Activated CD4-positive, alpha-beta T cell treated with anti-CD3 and anti-CD28 coated beads, Interleukin-2, Interleukin-4, amounts not matched to agents 100 ng/mL and 50 ng/mL, durations not matched to agents 16 hours and 8 hours (primary cell): ENCODE results near the gene CLIC4.
"Not testable (repeated sequence)": the region's sequence is repeated elsewhere in the genome, so short reads cannot be mapped to it uniquely, and the experiment has no call there.

Source experiments
- DNase-seq: peaks from one replicate; pipeline ENCODE4 v3.0.0-alpha.2; 2020; ENCODE audit warnings: low spot score

CLIC4 gene

GRCh38 chr1:24820221-24820620, 75.0 kb downstream of the CLIC4 start:
- DNase-seq: not testable (repeated sequence)

- no peak for DNase-seq
These were observed 77.6 kb downstream of the CLIC4 start for GRCh38 chr1:24822887-24823286.

GRCh38 chr1:24823486-24823885, 78.2 kb downstream of the CLIC4 start:
- DNase-seq: not testable (repeated sequence)

- DNase-seq: no peak
These were observed 79.9 kb downstream of the CLIC4 start for GRCh38 chr1:24825174-24825573.

GRCh38 chr1:24826510-24826909, 81.3 kb downstream of the CLIC4 start:
- DNase-seq: no peak

GRCh38 chr1:24827379-24828135, 82.3 kb downstream of the CLIC4 start:
- DNase-seq: no peak

- DNase-seq: no peak
These were observed 83.1 kb downstream of the CLIC4 start for GRCh38 chr1:24828183-24828886.

- DNase-seq: no peak
These were observed 83.6 kb downstream of the CLIC4 start for GRCh38 chr1:24828887-24829192.

GRCh38 chr1:24830680-24831272, 85.5 kb downstream of the CLIC4 start:
- peak; percentile 37 for DNase-seq

- DNase-seq: no peak
These were observed 96.3 kb downstream of the CLIC4 start for GRCh38 chr1:24841593-24841992.

GRCh38 chr1:24846671-24847070, 101.4 kb downstream of the CLIC4 start:
- DNase-seq: no peak

- peak; percentile 90 for DNase-seq
These were observed 103.0 kb downstream of the CLIC4 start for GRCh38 chr1:24847995-24848881.

- DNase-seq: peak; percentile 9
These were observed 104.5 kb downstream of the CLIC4 start for GRCh38 chr1:24849672-24850295.

GRCh38 chr1:24850328-24850920, 105.2 kb downstream of the CLIC4 start:
- DNase-seq: no peak

- no peak for DNase-seq
These were observed 108.4 kb downstream of the CLIC4 start for GRCh38 chr1:24853649-24854048.

GRCh38 chr1:24855474-24855873, 110.2 kb downstream of the CLIC4 start:
- DNase-seq: peak; percentile 2

GRCh38 chr1:24856787-24857506, 111.7 kb downstream of the CLIC4 start:
- no peak for DNase-seq

- no peak for DNase-seq
These were observed 112.4 kb downstream of the CLIC4 start for GRCh38 chr1:24857507-24858133.

GRCh38 chr1:24858277-24858676, 113.0 kb downstream of the CLIC4 start:
- DNase-seq: no peak
